WTC11 (cell line): ENCODE results near the gene CCNYL1. TPM values are rescaled to one million over a fixed set of nuclear protein-coding genes. Genes with fewer than 3 reads are reported as not detected.
A peak's percentile ranks its signal among the peaks of the same experiment; 100 is the strongest.
"Not testable (repeated sequence)": the region's sequence is repeated elsewhere in the genome, so short reads cannot be mapped to it uniquely, and the experiment has no call there.

Experiments
- ATAC-seq: fragments of 200-7000 bp; cut with Tn5 transposase; 2 replicates; pipeline ENCODE4 v1.10.0; 2021; ENCODE audit warnings: mild to moderate bottlenecking, moderate library complexity
- CTCF ChIA-PET: fragments of 300-600 bp; sonication (Branson Sonifier 250); formaldehyde crosslinking; loops from one replicate; lab custom pipeline; 2021; ENCODE audit warnings: antibody characterized with exemption; lab: Charles Lee
- POLR2A ChIA-PET: fragments of 350-600 bp; sonication (Branson Sonifier 250); formaldehyde crosslinking; loops from one replicate; lab custom pipeline; 2021; ENCODE audit warnings: antibody characterized with exemption; lab: Charles Lee
- DNase-seq: peaks from one replicate; pipeline ENCODE4 v3.0.0; 2021; ENCODE audit warnings: low spot score
- H3K27ac Mint-ChIP-seq: 2 replicates; pipeline ENCODE4 v1.8.0; 2021; ENCODE audit warnings: mixed read lengths
- H3K27me3 Mint-ChIP-seq: 2 replicates; pipeline ENCODE4 v1.8.0; 2021; ENCODE audit warnings: low read depth, mild to moderate bottlenecking, moderate library complexity, mixed read lengths
- H3K36me3 Mint-ChIP-seq: 2 replicates; pipeline ENCODE4 v1.8.0; 2021; ENCODE audit warnings: mixed read lengths
- H3K4me1 Mint-ChIP-seq: 2 replicates; pipeline ENCODE4 v1.8.0; 2022; ENCODE audit warnings: mixed read lengths
- H3K4me3 Mint-ChIP-seq: 2 replicates; pipeline ENCODE4 v1.8.0; 2021; ENCODE audit warnings: mild to moderate bottlenecking, moderate library complexity, mixed read lengths
- H3K9me3 Mint-ChIP-seq: 2 replicates; pipeline ENCODE4 v1.8.0; 2021; ENCODE audit warnings: mixed read lengths
- ATF1 ChIP-seq: sonication (generic); formaldehyde crosslinking; IDR thresholded peaks from 2 replicates; pipeline ENCODE4 v1.8.1; 2023; ENCODE audit warnings: mild to moderate bottlenecking, moderate library complexity, missing genetic modification reagents
- CREB1 ChIP-seq: sonication (generic); formaldehyde crosslinking; IDR thresholded peaks from 2 replicates; pipeline ENCODE4 v1.8.0; 2023; ENCODE audit warnings: mild to moderate bottlenecking, missing genetic modification reagents
- CTCF ChIP-seq: fragments of 200-600 bp; IDR thresholded peaks from 2 replicates; pipeline ENCODE4 v1.8.0; 2022; ENCODE audit warnings: antibody characterized with exemption
- E2F1 ChIP-seq: sonication (generic); formaldehyde crosslinking; IDR thresholded peaks from 2 replicates; pipeline ENCODE4 v1.8.0; 2022; ENCODE audit warnings: mild to moderate bottlenecking, missing genetic modification reagents
- E2F4 ChIP-seq: sonication (generic); formaldehyde crosslinking; IDR thresholded peaks from 2 replicates; pipeline ENCODE4 v1.8.1; 2022; ENCODE audit warnings: low read depth, mild to moderate bottlenecking, moderate library complexity, missing genetic modification reagents, borderline replicate concordance
- FOXJ3 ChIP-seq: sonication (generic); formaldehyde crosslinking; IDR thresholded peaks from 2 replicates; pipeline ENCODE4 v1.9.0; 2021; ENCODE audit warnings: missing genetic modification reagents, mild to moderate bottlenecking, borderline replicate concordance
- IRF2 ChIP-seq: sonication (generic); formaldehyde crosslinking; IDR thresholded peaks from 2 replicates; pipeline ENCODE4 v1.8.0; 2022; ENCODE audit warnings: low read depth, missing genetic modification reagents, borderline replicate concordance
- NFE2L1 ChIP-seq: sonication (generic); formaldehyde crosslinking; IDR thresholded peaks from 2 replicates; pipeline ENCODE4 v1.8.1; 2023; ENCODE audit warnings: missing genetic modification reagents
- NR1H2 ChIP-seq: sonication (generic); formaldehyde crosslinking; IDR thresholded peaks from 2 replicates; pipeline ENCODE4 v1.9.0; 2021; ENCODE audit warnings: mild to moderate bottlenecking, moderate library complexity, missing genetic modification reagents
- SP1 ChIP-seq: sonication (generic); formaldehyde crosslinking; conservative IDR thresholded peaks from 2 replicates; pipeline ENCODE4 v1.8.1; 2022; ENCODE audit warnings: missing genetic modification reagents
- ZNF138 ChIP-seq: sonication (generic); formaldehyde crosslinking; conservative IDR thresholded peaks from 2 replicates; pipeline ENCODE4 v1.8.1; 2022; ENCODE audit warnings: mild to moderate bottlenecking, moderate library complexity, missing genetic modification reagents
- ZNF416 ChIP-seq: fragments of 250-450 bp; sonication (Bioruptor Pico); IDR thresholded peaks from 2 replicates; pipeline ENCODE4 v1.9.0; 2021; ENCODE audit warnings: mild to moderate bottlenecking, inconsistent platforms
- ZNF423 ChIP-seq: fragments of 250-450 bp; sonication (Bioruptor Pico); IDR thresholded peaks from 2 replicates; pipeline ENCODE4 v2.1.2; 2022; ENCODE audit warnings: mild to moderate bottlenecking, moderate library complexity
- ZNF425 ChIP-seq: fragments of 250-450 bp; sonication (Bioruptor Pico); conservative IDR thresholded peaks from 2 replicates; pipeline ENCODE4 v1.9.0; 2021; ENCODE audit warnings: mild to moderate bottlenecking
- ZNF532 ChIP-seq: fragments of 250-450 bp; sonication (Bioruptor Pico); IDR thresholded peaks from 2 replicates; pipeline ENCODE4 v1.9.0; 2021; ENCODE audit warnings: mild to moderate bottlenecking, borderline replicate concordance
- total RNA-seq: library from RNA; stranded (reverse); gene quantifications from 3 replicates; pipeline ENCODE4 v1.2.3, GENCODE V29; 2021

Gene CCNYL1
- total RNA-seq, 1 experiment from 2014 or later: 31.6 TPM

- TF ChIP-seq NR1H2 (CRISPR knock-in tag) (no peak), CTCF (no peak), NFE2L1 (CRISPR knock-in tag) (no peak), E2F4 (no peak), CREB1 (no peak), ZNF425 (CRISPR knock-in tag) (0 out of 2 replicates have a peak, but pooled peaks have one; percentile 26)
- ATAC-seq (peak; percentile 4; the same call in 1 of the 2 replicates), DNase-seq (no peak)
- H3K36me3 Mint-ChIP-seq: peaks cover 46% of the 10 kb centered on the region
- peaks cover 47% of the 10 kb centered on the region for H3K4me1 Mint-ChIP-seq
- CTCF ChIA-PET: interaction anchor here (0.6 to 2.5 kb wide), 3 partner anchors 133 to 1493 kb away, joined by 3 to 15 read pairs (median 5); no protein-coding TSS in a partner anchor
- no peak overlapping the region for H3K4me3 Mint-ChIP-seq
- H3K27me3 Mint-ChIP-seq: no peaks in the 10 kb centered on the region
- POLR2A ChIA-PET: no interaction called here
- peak overlapping the region; percentile 50; the same call in 1 of the 2 replicates for H3K27ac Mint-ChIP-seq
- no peaks in the 10 kb centered on the region for H3K9me3 Mint-ChIP-seq
Observed at GRCh38 chr2:207759890-207760289, 48.5 kb downstream of the CCNYL1 start.

GRCh38 chr2:207760453-207760852 lies 49.0 kb downstream of the CCNYL1 start:
- Mint-ChIP-seq H3K36me3 (peaks cover 45% of the 10 kb centered on the region), H3K27me3 (no peaks in the 10 kb centered on the region), H3K27ac (no peak overlapping the region), H3K4me3 (no peak overlapping the region), H3K9me3 (no peaks in the 10 kb centered on the region)
- no peak for ATAC-seq
- ChIA-PET CTCF (interaction anchor here (0.6 to 2.5 kb wide), 3 partner anchors 10 to 1493 kb away, joined by 3 to 15 read pairs (median 4); no protein-coding TSS in a partner anchor), POLR2A (no interaction called here)
- TF ChIP-seq ZNF423 (CRISPR knock-in tag) (no peak), ZNF138 (CRISPR knock-in tag) (no peak), IRF2 (CRISPR knock-in tag) (no peak), ATF1 (CRISPR knock-in tag) (no peak), ZNF532 (CRISPR knock-in tag) (no peak), FOXJ3 (CRISPR knock-in tag) (no peak), E2F1 (CRISPR knock-in tag) (no peak), CTCF (no peak), SP1 (no peak), ZNF416 (CRISPR knock-in tag) (no peak)
- TF ChIP-seq, all 79 proteins: peak for 0
- H3K4me1 Mint-ChIP-seq: peaks cover 53% of the 10 kb centered on the region
- no peak for DNase-seq

GRCh38 chr2:207761426-207761825 lies 50.0 kb downstream of the CCNYL1 start:
- not testable (repeated sequence) for H3K4me3 Mint-ChIP-seq, ATAC-seq, H3K9me3 Mint-ChIP-seq, H3K27me3 Mint-ChIP-seq, DNase-seq
- Mint-ChIP-seq H3K36me3 (peaks cover 45% of the 10 kb centered on the region), H3K27ac (0 out of 2 replicates have a peak overlapping the region, but pooled peaks have one; percentile 30), H3K4me1 (peaks cover 60% of the 10 kb centered on the region)
- ChIA-PET POLR2A (interaction anchor here (0.7 kb wide), 1 partner anchor 140 kb away, joined by 8 read pairs; no protein-coding TSS in a partner anchor), CTCF (interaction anchor here (2.5 kb wide), 1 partner anchor 279 kb away, joined by 15 read pairs; no protein-coding TSS in a partner anchor)
